GM12878 (cell line): ENCODE results near the gene RGS19. TPM values are rescaled to one million over a fixed set of nuclear protein-coding genes. Genes with fewer than 3 reads are reported as not detected.

Source experiments
- ATAC-seq: fragments of 200-7000 bp; cut with Tn5 transposase; 3 replicates; pipeline ENCODE4 v1.9.1; 2020; ENCODE audit warnings: mild to moderate bottlenecking, moderate library complexity
- BruUV-seq: library from RNA; stranded (reverse); fragments of 400-500 nt; replicated peaks from 2 replicates; lab custom pipeline; 2021; lab: Mats Ljungman, UMichigan
- CTCF ChIA-PET: fragments of 300-600 bp; sonication (Branson Sonifier 250); formaldehyde crosslinking; extraction: SDS; loops from one replicate; lab custom pipeline; 2021; ENCODE audit warnings: inconsistent platforms; lab: Yijun Ruan, JAX
- POLR2A ChIA-PET: fragments of 350-600 bp; formaldehyde crosslinking; extraction: SDS; loops from one replicate; lab custom pipeline; 2021; ENCODE audit warnings: inconsistent platforms; lab: Charles Lee
- RAD21 ChIA-PET: fragments of 300-600 bp; sonication (Branson Sonifier 250); formaldehyde crosslinking; loops from one replicate; lab custom pipeline; 2023; ENCODE audit warnings: antibody characterized with exemption; ENCODE audit not compliant: unreplicated experiment; lab: Charles Lee
- SMC1A ChIA-PET: fragments of 300-600 bp; sonication (Branson Sonifier 250); formaldehyde crosslinking; loops from one replicate; lab custom pipeline; 2023; ENCODE audit not compliant: unreplicated experiment, uncharacterized antibody; lab: Charles Lee
- DNase-seq: peaks from one replicate; pipeline ENCODE4 v3.0.0-alpha.2; 2011; ENCODE audit warnings: low read depth, low spot score
- FAIRE-seq: peaks from 3 replicates; lab custom pipeline; 2011; peaks lifted over from hg19 to GRCh38; lab: Jason Lieb, UNC
- H2AFZ ChIP-seq: 2 replicates; pipeline ENCODE4 v1.6.0; 2011; ENCODE audit warnings: low read depth, low read length, control low read depth; ENCODE audit not compliant: control insufficient read depth
- H3K27ac ChIP-seq: 2 replicates; pipeline ENCODE4 v1.5.1; 2011; ENCODE audit warnings: control low read depth; ENCODE audit not compliant: control insufficient read depth, insufficient read depth
- H3K27me3 ChIP-seq, 2 experiments: replicated peaks in 1 of 2; 2 replicates each; pipeline versions ENCODE4 v1.6.0 to v1.6.1; 2011; ENCODE audit warnings: low read length in 1 of 2; ENCODE audit not compliant: control insufficient read depth in 2 of 2, insufficient read depth in 2 of 2
- H3K36me3 ChIP-seq, 2 experiments: 2 replicates each; pipeline ENCODE4 v1.5.1; 2011; ENCODE audit warnings: low read length in 1 of 2; ENCODE audit not compliant: control insufficient read depth in 2 of 2, insufficient read depth in 2 of 2
- H3K4me1 ChIP-seq: 2 replicates; pipeline ENCODE4 v1.6.1; 2011; ENCODE audit warnings: mild to moderate bottlenecking, low read length, moderate library complexity, mixed read lengths; ENCODE audit not compliant: control insufficient read depth, insufficient read depth
- H3K4me2 ChIP-seq: 2 replicates; pipeline ENCODE4 v1.6.0; 2011; ENCODE audit warnings: control low read depth; ENCODE audit not compliant: control insufficient read depth, insufficient read depth
- H3K4me3 ChIP-seq: fragments of 200-600 bp; sonication (generic); 2 replicates; pipeline ENCODE4 v1.5.1; 2016
- H3K79me2 ChIP-seq: 2 replicates; pipeline ENCODE4 v1.6.0; 2011; ENCODE audit warnings: low read length; ENCODE audit not compliant: control insufficient read depth, insufficient read depth
- H3K9ac ChIP-seq: 2 replicates; pipeline ENCODE4 v1.8.0; 2011; ENCODE audit warnings: low read length, control low read depth, mixed read lengths; ENCODE audit not compliant: control insufficient read depth, insufficient read depth
- H3K9me3 ChIP-seq: replicated peaks from 3 replicates; pipeline ENCODE4 v1.5.1; 2011; ENCODE audit warnings: mild to moderate bottlenecking, low read length; ENCODE audit not compliant: control insufficient read depth, insufficient read depth
- H4K20me1 ChIP-seq: 2 replicates; pipeline ENCODE4 v1.6.0; 2011; ENCODE audit not compliant: control insufficient read depth, insufficient read depth
- BRCA1 ChIP-seq: IDR thresholded peaks from 2 replicates; pipeline ENCODE4 v1.6.1; 2011; ENCODE audit warnings: low read depth, low read length, improper control_type of control experiment
- CREB1 ChIP-seq: IDR thresholded peaks from 2 replicates; pipeline ENCODE4 v1.6.1; 2012; ENCODE audit warnings: low read depth, mild to moderate bottlenecking, inconsistent platforms
- FOS ChIP-seq: IDR thresholded peaks from 3 replicates; pipeline ENCODE4 v1.6.1; 2011; ENCODE audit warnings: borderline replicate concordance; ENCODE audit not compliant: insufficient read length; ENCODE audit errors: extremely low read depth
- FOXM1 ChIP-seq: IDR thresholded peaks from 2 replicates; pipeline ENCODE4 v1.6.1; 2012; ENCODE audit warnings: low read depth, mild to moderate bottlenecking, inconsistent platforms, low read length, moderate library complexity
- HDAC2 ChIP-seq: fragments of 200-600 bp; sonication (generic); IDR thresholded peaks from 2 replicates; pipeline ENCODE4 v1.6.1; 2017
- HDAC6 ChIP-seq: fragments of 200-600 bp; sonication (generic); IDR thresholded peaks from one replicate; pipeline ENCODE4 v1.8.0; 2017; ENCODE audit warnings: antibody characterized with exemption; ENCODE audit not compliant: unreplicated experiment
- KLF5 ChIP-seq: fragments of 450-650 bp; IDR thresholded peaks from 2 replicates; pipeline ENCODE4 v1.6.1; 2014; ENCODE audit warnings: mild to moderate bottlenecking; ENCODE audit not compliant: partially characterized antibody
- NBN ChIP-seq: fragments of 450-650 bp; IDR thresholded peaks from 2 replicates; pipeline ENCODE4 v1.6.1; 2016
- NFIC ChIP-seq: IDR thresholded peaks from 2 replicates; pipeline ENCODE4 v1.6.1; 2012; ENCODE audit warnings: low read depth, mild to moderate bottlenecking, inconsistent platforms, low read length, moderate library complexity
- RCOR1 ChIP-seq: conservative IDR thresholded peaks from 2 replicates; pipeline ENCODE4 v1.6.1; 2012; ENCODE audit warnings: low read depth, low read length, improper control_type of control experiment
- RELB ChIP-seq: fragments of 450-650 bp; IDR thresholded peaks from 2 replicates; pipeline ENCODE4 v1.6.1; 2017; ENCODE audit warnings: low read depth, mild to moderate bottlenecking, moderate library complexity
- RUNX3 ChIP-seq: IDR thresholded peaks from 2 replicates; pipeline ENCODE4 v1.6.1; 2012; ENCODE audit warnings: low read length, inconsistent platforms
- SREBF1 ChIP-seq: IDR thresholded peaks from 2 replicates; pipeline ENCODE4 v1.6.1; 2012; ENCODE audit warnings: mild to moderate bottlenecking, low read length
- ZNF207 ChIP-seq: fragments of 450-650 bp; IDR thresholded peaks from 2 replicates; pipeline ENCODE4 v1.6.1; 2014; ENCODE audit warnings: antibody characterized with exemption, mild to moderate bottlenecking, borderline replicate concordance
- WGBS: methylation state at CpG from one replicate; pipeline ENCODE4 v1.1.6; 2016; ENCODE audit warnings: low lambda C conversion rate; ENCODE audit not compliant: insufficient replicate concordance, insufficient coverage; ENCODE audit errors: missing lambda C conversion rate; 5-methylcytosine and 5-hydroxymethylcytosine counted together
- in situ Hi-C: fragments of 300-500 bp; cut with MboI; formaldehyde crosslinking; loops from 9 replicates; pipeline ENCODE4 v1.14.3; 2018; ENCODE audit warnings: mixed read lengths
- intact Hi-C: fragments of 100-400 bp; cut with micrococcal nuclease; formaldehyde crosslinking; loops from one replicate; pipeline ENCODE4 v1.14.2; 2022; ENCODE audit not compliant: unreplicated experiment
- polyA plus RNA-seq, 11 experiments: library from polyadenylated mRNA; depleted of rRNA in 4 of 11; unstranded in 6 of 11; stranded (reverse) in 5 of 11; fragments of >200 nt; fragmentation: Nextera tagmentation in 4 of 11; fragmentation: Illumina TruSeq in 1 of 11; extraction: Ambion mirVana in 4 of 11; extraction: Trizol in 1 of 11; gene quantifications; 1 replicate in 1 of 11; 2 replicates in 10 of 11; pipeline versions ENCODE4 v1.2.1 to v1.2.3, GENCODE V29; 2011 to 2016; ENCODE audit warnings: inconsistent platforms in 2 of 11, missing spikeins in 2 of 11, low read depth in 1 of 11
- total RNA-seq, 4 experiments: library from RNA; depleted of rRNA in 3 of 4; stranded (reverse); fragments of >200 nt in 3 of 4; fragmentation: Illumina TruSeq in 1 of 4; extraction: Trizol in 1 of 4; gene quantifications; 2 replicates each; pipeline versions ENCODE4 v1.2.1 to v1.2.3, GENCODE V29; 2013 to 2021
- TF ChIP-seq, protein P1 (sequence below): fragments of 450-650 bp; IDR thresholded peaks from 2 replicates; pipeline ENCODE4 v1.6.1; 2017; ENCODE audit warnings: mild to moderate bottlenecking
- TF ChIP-seq, protein P2 (sequence below): fragments of 450-650 bp; IDR thresholded peaks from 2 replicates; pipeline ENCODE4 v1.6.1; 2017; ENCODE audit warnings: borderline replicate concordance

RGS19 gene
- total and polyA plus RNA-seq, 10 of the 15 experiments (the other 5 are each of a cell fraction or from before 2014, with no cell fraction given) = 0.82 to 62.4 (median 39.8) TPM

DNA sequence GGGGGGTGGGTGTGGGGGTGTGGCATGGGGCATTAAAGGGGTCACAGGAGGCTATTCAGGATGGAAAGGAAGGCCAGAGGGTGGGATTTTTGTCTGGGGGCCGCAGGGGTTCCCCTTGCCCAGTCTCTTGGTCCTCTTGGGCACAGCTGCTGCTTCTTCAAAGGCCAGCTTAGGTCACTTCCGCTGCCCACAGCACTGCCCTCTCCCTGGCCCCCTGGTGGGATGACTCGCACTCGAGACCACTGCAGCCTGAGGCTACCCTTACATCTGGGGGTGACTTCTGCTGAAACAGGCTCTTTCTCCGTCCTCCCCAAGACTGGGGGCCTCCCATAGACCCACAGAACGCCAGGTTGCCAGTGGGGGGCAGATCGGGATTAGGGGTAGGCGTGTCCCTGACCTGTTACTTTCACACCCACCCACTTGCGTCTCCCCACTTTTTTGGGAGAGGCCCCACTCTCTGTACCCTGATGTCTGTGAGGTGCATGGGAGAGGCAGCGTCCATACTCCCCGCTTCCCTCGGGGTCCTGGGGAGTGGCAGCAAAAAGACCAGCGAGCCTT lies 3.6 kb upstream of the RGS19 start:
- H2AFZ ChIP-seq = peak overlapping the region; percentile 21; the same call in 1 of the 2 replicates
- H3K79me2 ChIP-seq = peaks cover 11% of the 10 kb centered on the region
- H3K9ac ChIP-seq = no peak overlapping the region
- WGBS = 14% methylated on average over 13 of the region's 13 CpGs
- no peaks in the 10 kb centered on the region for H3K36me3 ChIP-seq
- H3K4me2 ChIP-seq = peak overlapping the region; percentile 79
- RAD21 ChIA-PET = interaction anchor here (0.5 to 6.7 kb wide), 11 partner anchors 17 to 103 kb away, joined by 3 to 67 read pairs (median 5); partner anchors contain the start of genes SAMD10 and TCEA2
- POLR2A ChIA-PET = interaction anchor here (2.4 kb wide), 1 partner anchor 38 kb away, joined by 12 read pairs; no protein-coding TSS in a partner anchor
- intact Hi-C loops = loop anchor here (1.0 kb wide), 1 partner anchor 37 kb away; no protein-coding TSS in a partner anchor
- TF ChIP-seq, protein P1, sequence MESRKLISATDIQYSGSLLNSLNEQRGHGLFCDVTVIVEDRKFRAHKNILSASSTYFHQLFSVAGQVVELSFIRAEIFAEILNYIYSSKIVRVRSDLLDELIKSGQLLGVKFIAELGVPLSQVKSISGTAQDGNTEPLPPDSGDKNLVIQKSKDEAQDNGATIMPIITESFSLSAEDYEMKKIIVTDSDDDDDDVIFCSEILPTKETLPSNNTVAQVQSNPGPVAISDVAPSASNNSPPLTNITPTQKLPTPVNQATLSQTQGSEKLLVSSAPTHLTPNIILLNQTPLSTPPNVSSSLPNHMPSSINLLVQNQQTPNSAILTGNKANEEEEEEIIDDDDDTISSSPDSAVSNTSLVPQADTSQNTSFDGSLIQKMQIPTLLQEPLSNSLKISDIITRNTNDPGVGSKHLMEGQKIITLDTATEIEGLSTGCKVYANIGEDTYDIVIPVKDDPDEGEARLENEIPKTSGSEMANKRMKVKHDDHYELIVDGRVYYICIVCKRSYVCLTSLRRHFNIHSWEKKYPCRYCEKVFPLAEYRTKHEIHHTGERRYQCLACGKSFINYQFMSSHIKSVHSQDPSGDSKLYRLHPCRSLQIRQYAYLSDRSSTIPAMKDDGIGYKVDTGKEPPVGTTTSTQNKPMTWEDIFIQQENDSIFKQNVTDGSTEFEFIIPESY = no peak
- TF ChIP-seq BRCA1 = no peak
- TF ChIP-seq, protein P2, sequence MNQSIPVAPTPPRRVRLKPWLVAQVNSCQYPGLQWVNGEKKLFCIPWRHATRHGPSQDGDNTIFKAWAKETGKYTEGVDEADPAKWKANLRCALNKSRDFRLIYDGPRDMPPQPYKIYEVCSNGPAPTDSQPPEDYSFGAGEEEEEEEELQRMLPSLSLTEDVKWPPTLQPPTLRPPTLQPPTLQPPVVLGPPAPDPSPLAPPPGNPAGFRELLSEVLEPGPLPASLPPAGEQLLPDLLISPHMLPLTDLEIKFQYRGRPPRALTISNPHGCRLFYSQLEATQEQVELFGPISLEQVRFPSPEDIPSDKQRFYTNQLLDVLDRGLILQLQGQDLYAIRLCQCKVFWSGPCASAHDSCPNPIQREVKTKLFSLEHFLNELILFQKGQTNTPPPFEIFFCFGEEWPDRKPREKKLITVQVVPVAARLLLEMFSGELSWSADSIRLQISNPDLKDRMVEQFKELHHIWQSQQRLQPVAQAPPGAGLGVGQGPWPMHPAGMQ = no peak
- TF ChIP-seq ZNF207 = no peak
- TF ChIP-seq FOXM1 = no peak
- no peak for TF ChIP-seq KLF5
- TF ChIP-seq RCOR1 = no peak
- no peak for TF ChIP-seq HDAC2
- no peak for TF ChIP-seq RUNX3
- no peak for TF ChIP-seq NBN
- no peak for TF ChIP-seq HDAC6
- no peak for TF ChIP-seq FOS
- TF ChIP-seq NFIC = no peak
- no peak for TF ChIP-seq RELB
- no peak for TF ChIP-seq CREB1
- no peak for TF ChIP-seq SREBF1
- TF ChIP-seq, all 136 proteins: peak for 0
- H3K4me3 ChIP-seq = peak overlapping the region; percentile 57; the same call in 1 of the 2 replicates
- in situ Hi-C loops = no loop called here
- ATAC-seq (no peak), DNase-seq (no peak), FAIRE-seq (no peak)
- peaks cover 2 to 7% of the 10 kb centered on the region in 2 experiments; a peak in 2 of 4 replicates for H3K27me3 ChIP-seq
- no peak overlapping the region for H3K27ac ChIP-seq
- ChIA-PET SMC1A (interaction anchor here (0.8 to 1.9 kb wide), 5 partner anchors 27 to 39 kb away, joined by 3 to 13 read pairs (median 4); no protein-coding TSS in a partner anchor), CTCF (interaction anchor here (0.7 to 3.5 kb wide), 7 partner anchors 17 to 55 kb away, joined by 3 to 65 read pairs (median 7); partner anchors contain the start of gene NPBWR2)
- no peaks in the 10 kb centered on the region for H4K20me1 ChIP-seq
- peaks cover 6% of the 10 kb centered on the region; the same call in 1 of the 3 replicates for H3K9me3 ChIP-seq
- no TSS peak for BruUV-seq
- H3K4me1 ChIP-seq = peaks cover 14% of the 10 kb centered on the region
